Measurements from ENCODE around the gene EFR3B.

EFR3B gene

GRCh38 chr2:25035537-25036220 lies 6.2 kb upstream of the EFR3B start:
- no peak for DNase-seq

GRCh38 chr2:25036221-25036559 lies 5.7 kb upstream of the EFR3B start:
- no peak for DNase-seq

GRCh38 chr2:25039126-25039525 lies 2.8 kb upstream of the EFR3B start:
- no peak for DNase-seq

GRCh38 chr2:25041307-25041927 lies 459 bp upstream of the EFR3B start:
- peak; percentile 43 to 60 (median 59) for DNase-seq

GRCh38 chr2:25042321-25043240 lies 705 bp downstream of the EFR3B start:
- DNase-seq = peak; percentile 27 to 64 (median 40)

GRCh38 chr2:25043241-25043867 lies 1.5 kb downstream of the EFR3B start:
- peak; percentile 71 to 75 (median 72) for DNase-seq

GRCh38 chr2:25044011-25044410 lies 2.1 kb downstream of the EFR3B start:
- no peak for DNase-seq

GRCh38 chr2:25044990-25045389 lies 3.1 kb downstream of the EFR3B start:
- DNase-seq = peak; percentile 18 to 33 (median 25)

- DNase-seq = no peak
Observed at GRCh38 chr2:25049422-25049821, 7.5 kb downstream of the EFR3B start.

- DNase-seq = no peak
Observed at GRCh38 chr2:25050128-25050527, 8.3 kb downstream of the EFR3B start.

- DNase-seq = no peak
Observed at GRCh38 chr2:25053041-25053440, 11.2 kb downstream of the EFR3B start.

GRCh38 chr2:25054720-25055119 lies 12.8 kb downstream of the EFR3B start:
- DNase-seq = no peak

GRCh38 chr2:25055376-25055920 lies 13.6 kb downstream of the EFR3B start:
- DNase-seq = no peak

GRCh38 chr2:25056098-25056821 lies 14.4 kb downstream of the EFR3B start:
- no peak for DNase-seq

GRCh38 chr2:25062511-25062917 lies 20.6 kb downstream of the EFR3B start:
- DNase-seq = no peak

GRCh38 chr2:25063876-25064660 lies 22.2 kb downstream of the EFR3B start:
- DNase-seq = no peak

GRCh38 chr2:25065768-25066167 lies 23.9 kb downstream of the EFR3B start:
- no peak for DNase-seq

GRCh38 chr2:25066455-25066854 lies 24.6 kb downstream of the EFR3B start:
- DNase-seq = no peak

GRCh38 chr2:25068217-25068616 lies 26.3 kb downstream of the EFR3B start:
- DNase-seq = no peak

- DNase-seq = peak; percentile 43 to 54 (median 45)
Observed at GRCh38 chr2:25071966-25072365, 30.1 kb downstream of the EFR3B start.

- DNase-seq = no peak
Observed at GRCh38 chr2:25072606-25073005, 30.7 kb downstream of the EFR3B start.
